Body of pancreas (tissue), 4 donors: ENCODE measurements around the gene RNF152.

Experiments used
- CTCF ChIP-seq, 7 experiments: fragments of 450-650 bp in 4 of 7; fragments of 200-600 bp in 3 of 7; sonication (generic) in 3 of 7; IDR thresholded peaks; one replicate each; pipeline ENCODE4 v1.5.1; 2016 to 2019; ENCODE audit warnings: antibody characterized with exemption in 7 of 7
- POLR2A ChIP-seq, 3 donors: fragments of 450-650 bp; IDR thresholded peaks; one replicate each; pipeline ENCODE4 v1.6.1; 2016; ENCODE audit warnings: antibody characterized with exemption in 3 of 3, mild to moderate bottlenecking in 2 of 3

DNA sequence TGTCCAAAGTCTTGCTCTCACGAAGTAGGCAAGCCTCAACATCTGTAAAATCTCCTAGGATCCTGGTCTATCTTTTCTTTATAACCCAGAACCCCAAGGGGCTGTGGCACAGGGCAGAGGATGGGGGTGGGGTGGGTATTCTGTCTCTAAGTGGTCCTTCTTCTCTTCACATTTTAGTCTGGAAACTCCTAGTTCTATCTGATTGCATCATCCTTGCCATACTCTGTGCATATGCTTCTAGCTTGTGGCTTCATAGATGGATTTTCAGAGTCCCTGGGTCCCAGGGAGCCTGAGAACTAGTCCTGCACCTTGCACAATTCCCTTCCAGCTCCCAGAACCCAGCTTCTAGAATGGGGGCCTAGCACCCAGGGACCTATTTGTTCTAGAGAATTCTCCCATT, 52.5 kb downstream of the RNF152 start:
- TF ChIP-seq CTCF (IDR thresholded peaks at IDR 0.05) (no peak), POLR2A (IDR thresholded peaks at IDR 0.05) (no peak)
